NCI-H146 treated with DMSO at 0.1 percent for 48 hours (cell line): ENCODE measurements around the gene CPA4.
A peak's percentile ranks its signal among the peaks of the same experiment; 100 is the strongest.

Experiments used
- DNase-seq: peaks from one replicate; lab custom pipeline; 2025; ENCODE audit not compliant: unreplicated experiment; lab: John Stamatoyannopoulos, UW

The CPA4 gene

GRCh38 chr7:130363026-130363847, 70.3 kb downstream of the CPA4 start:
- DNase-seq = no peak

GRCh38 chr7:130364451-130364850, 71.5 kb downstream of the CPA4 start:
- peak; percentile 41 for DNase-seq

DNA sequence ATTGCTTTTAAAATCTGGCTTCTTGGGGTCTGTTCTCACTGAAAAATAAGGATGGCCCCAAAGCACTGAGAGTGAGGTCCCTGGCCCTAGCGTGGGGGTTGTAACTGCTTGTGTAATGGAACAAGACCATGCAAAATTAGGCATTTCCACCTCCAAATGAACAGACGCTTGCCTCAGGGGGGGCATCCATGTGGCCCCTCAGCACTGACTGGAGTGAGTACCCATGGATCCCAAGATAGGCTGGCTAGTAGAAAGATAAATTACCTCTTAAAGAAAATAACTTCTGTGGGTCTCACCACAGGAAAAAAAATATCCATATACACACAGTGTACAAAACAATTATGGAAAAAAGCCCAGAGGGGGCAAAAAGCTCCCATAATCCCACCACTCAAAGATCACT, 72.1 kb downstream of the CPA4 start:
- DNase-seq = no peak

- DNase-seq = peak; percentile 98
These were observed 72.8 kb downstream of the CPA4 start for GRCh38 chr7:130365511-130366441.

DNA sequence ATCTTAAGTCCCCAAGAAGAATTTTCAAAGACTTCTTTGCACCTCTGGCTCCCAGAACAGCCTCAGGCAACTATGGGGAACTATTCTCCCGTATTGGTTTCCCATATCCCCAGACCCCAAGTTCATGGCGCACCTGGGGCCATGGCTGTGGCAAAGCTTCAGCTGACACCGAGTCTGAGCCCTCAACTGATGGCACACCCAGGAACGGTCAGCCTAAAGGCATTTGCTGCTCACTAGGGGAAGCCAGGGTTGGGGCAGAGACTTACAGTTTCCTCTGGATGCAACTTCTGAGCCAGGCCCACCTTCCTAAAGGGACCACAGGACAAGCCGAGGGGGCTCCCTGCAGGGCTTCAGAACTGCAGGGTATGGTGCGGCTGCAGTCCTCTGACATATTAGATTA, 73.6 kb downstream of the CPA4 start:
- no peak for DNase-seq

- DNase-seq = no peak
These were observed 74.3 kb downstream of the CPA4 start for GRCh38 chr7:130367088-130367755.

DNA sequence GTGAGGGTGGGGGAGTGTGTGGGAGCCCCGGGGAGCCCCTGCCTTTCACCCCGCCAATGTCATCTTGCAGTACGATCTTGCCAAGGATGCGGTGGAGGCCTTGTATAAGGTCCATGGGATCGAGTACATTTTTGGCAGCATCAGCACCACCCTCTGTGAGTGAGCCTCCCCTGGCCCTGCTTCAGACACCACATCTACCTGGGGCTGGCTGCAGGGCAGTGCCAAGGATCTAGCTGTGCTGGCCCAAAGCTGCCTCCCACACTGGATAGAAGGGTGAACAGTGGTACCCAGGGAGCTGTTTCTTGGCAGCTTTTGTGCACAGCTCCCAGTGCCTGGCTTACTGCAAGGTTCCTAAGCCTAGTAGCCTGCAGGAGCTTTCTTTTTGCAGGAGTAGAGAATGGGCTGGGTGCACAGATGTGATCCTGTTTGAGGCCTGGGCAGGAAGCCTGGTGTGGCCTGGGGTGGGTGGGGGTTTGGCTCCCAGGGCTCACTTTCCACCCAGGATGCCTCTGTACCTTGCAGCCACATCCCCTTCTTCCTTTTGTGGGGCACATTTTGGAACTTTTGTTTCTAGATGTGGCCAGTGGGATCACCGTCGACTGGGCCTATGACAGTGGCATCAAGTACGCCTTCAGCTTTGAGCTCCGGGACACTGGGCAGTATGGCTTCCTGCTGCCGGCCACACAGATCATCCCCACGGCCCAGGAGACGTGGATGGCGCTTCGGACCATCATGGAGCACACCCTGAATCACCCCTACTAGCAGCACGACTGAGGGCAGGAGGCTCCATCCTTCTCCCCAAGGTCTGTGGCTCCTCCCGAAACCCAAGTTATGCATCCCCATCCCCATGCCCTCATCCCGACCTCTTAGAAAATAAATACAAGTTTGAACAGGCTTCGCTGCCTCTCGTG, 75.1 kb downstream of the CPA4 start:
- no peak for DNase-seq

DNA sequence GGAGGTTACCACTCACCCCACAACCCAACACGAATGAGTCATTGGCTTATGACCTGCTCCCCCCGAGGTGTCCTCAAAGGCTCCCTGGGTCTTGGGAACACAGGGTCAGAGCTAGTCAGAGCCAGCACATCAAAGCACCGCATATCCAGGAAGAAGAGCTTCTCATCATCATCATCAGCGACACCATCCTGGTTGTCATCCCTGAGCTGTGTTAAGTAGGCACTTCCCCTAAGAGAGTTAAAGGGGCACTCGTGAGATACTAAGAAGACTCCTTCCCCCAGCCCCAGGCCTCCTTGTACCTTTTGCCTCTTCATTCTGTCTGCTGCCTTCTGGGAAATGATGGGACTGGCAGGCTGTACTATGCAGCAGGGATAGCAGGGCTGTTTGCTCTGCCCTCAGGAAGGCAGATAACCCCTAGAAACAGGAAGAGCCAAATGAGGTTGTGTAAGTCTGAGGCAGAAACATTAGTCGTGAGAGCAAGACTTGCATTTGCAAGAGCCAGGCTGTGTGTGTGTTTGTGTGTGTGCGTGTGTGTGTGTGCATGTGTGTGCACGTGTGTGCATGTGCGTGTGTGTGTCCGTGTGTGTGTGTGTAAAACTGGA, 76.2 kb downstream of the CPA4 start:
- DNase-seq = no peak

DNA sequence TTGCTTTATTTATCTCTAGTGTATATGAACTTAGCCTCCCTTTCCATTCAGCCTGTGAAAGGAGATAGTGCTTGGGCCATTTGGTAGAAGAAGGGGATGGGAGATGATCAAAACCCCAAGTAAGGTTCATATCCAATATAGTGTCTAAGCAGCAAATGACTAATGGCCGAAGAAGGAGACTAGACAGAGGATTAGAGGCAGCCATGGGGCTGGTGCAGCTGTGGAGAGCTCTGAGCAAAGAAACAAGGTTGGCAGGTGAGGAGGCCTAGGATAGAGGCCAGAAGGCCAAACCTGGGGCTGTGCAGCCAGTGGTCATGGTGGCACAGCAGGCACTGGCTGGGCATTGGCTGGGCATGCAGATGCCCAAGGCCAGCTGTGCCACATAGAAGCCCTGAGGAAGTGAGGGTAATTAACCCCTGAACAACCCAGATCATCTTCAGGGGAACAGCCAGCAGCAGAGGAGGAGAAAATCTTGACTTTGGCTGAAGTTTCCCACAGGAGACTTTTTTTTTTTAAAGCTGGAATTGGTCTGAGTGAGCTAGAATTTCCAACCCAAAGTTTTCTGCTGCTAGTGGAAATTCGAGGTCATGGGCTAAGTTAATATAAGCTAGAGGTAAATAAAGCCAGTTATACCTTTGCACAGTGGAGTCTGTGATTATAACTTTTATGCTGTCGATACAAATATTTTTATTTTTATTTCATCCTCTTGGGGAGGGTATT, 77.0 kb downstream of the CPA4 start:
- no peak for DNase-seq

DNA sequence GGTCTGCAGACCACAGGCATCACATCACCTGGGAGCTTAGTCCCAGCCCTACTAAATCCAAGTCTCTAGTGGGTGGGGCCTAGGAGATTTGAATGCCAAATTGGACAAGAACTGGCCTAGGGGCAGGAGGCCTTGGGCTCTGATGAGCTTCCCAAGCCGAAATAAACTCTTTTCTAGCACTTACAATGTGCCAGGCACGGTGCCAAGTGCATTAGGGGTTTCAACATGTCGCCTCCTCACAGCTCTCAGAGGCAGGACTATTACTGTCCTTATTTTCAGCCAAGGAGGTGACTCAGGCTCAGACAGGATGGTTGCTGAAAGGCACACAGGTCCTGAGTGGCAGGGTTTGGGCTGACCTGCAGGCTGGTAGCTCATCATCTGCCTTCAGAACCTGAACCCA, 78.1 kb downstream of the CPA4 start:
- no peak for DNase-seq

GRCh38 chr7:130372402-130373165, 79.6 kb downstream of the CPA4 start:
- no peak for DNase-seq
